ENCODE data around the gene DLGAP3. TPM values are rescaled to one million over a fixed set of nuclear protein-coding genes. Genes with fewer than 3 reads are reported as not detected.
"Not testable (repeated sequence)": the region's sequence is repeated elsewhere in the genome, so short reads cannot be mapped to it uniquely, and the experiment has no call there.

Gene DLGAP3
- total RNA-seq, 1 donor from 2014 or later, result 0.48 TPM

DNA sequence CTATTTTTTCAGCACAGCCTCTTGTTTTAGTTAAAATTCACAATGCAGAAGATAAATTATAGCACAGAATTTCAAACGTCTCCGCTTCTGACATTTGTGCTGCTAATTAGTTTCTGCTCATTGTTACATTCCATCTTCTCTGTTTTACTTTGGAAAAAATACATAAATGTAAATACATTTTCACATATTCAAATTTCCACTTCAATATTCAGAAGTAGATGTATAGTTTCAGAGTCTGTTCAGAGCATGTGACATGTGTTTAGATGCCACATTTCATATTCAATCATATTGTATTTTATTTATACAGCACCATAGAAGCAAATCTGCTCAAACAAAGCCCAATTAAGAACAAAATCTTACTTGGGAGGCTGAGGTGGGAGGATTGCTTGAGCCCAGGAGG, 36.1 kb upstream of the DLGAP3 start:
- Mint-ChIP-seq H3K4me1 (ENCODE audit: low read depth) (no peaks in the 10 kb centered on the region), H3K4me3 (ENCODE audit: low read depth) (no peak overlapping the region), H3K36me3 (ENCODE audit: low read depth) (no peaks in the 10 kb centered on the region), H3K27ac (no peak overlapping the region), H3K9me3 (peaks cover 4% of the 10 kb centered on the region), H3K27me3 (ENCODE audit: low read depth) (peaks cover 14% of the 10 kb centered on the region)
- DNase-seq (ENCODE audit: low spot score), result no peak
- intact Hi-C loops (cut with micrococcal nuclease), result no loop called here

DNA sequence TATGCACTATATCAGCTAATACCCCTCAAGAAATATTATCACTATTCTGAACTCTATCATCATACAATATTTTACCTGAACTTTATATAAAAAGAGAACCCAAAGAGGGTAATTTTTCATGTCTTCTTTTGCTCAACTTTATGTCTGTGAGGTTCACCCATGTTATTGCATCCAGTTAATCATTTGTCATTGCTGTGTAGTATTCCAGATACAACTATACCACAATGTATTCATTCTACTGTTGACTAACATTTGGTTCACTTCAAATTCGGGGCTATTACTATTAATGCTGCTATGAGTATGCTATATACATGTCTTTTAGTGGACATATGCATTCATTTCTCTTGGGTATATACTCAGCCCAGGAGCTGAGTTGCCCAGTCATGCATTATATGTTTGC, 21.0 kb upstream of the DLGAP3 start:
- intact Hi-C loops (cut with micrococcal nuclease), result no loop called here
- no peaks in the 10 kb centered on the region for H3K36me3 Mint-ChIP-seq (ENCODE audit: low read depth)
- no peak for DNase-seq (ENCODE audit: low spot score)
- H3K4me3 Mint-ChIP-seq (ENCODE audit: low read depth), result no peak overlapping the region
- H3K9me3 Mint-ChIP-seq, result no peaks in the 10 kb centered on the region
- peaks cover 5% of the 10 kb centered on the region for H3K27me3 Mint-ChIP-seq (ENCODE audit: low read depth)
- H3K27ac Mint-ChIP-seq, result no peak overlapping the region
- H3K4me1 Mint-ChIP-seq (ENCODE audit: low read depth), result no peaks in the 10 kb centered on the region

DNA sequence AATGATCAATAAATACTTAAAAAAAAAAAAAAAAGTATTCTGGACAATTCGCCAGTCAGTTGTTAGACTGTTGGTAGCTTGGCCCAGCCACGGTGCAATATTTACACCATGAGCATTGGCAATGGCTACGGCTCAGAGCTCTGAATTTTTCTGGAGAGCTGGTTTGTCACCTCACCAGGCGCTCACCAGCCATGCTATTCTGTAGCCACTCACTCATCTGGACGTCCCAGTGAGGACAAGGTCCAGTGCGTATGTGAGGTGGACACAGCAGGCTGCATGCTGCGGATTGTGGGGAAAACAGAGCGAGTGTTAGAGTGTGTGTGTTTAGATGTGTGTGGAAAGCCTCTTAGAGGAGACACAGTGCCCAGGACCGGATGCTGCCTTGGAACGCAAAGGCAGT, 19.3 kb upstream of the DLGAP3 start:
- H3K9me3 Mint-ChIP-seq; H3K27ac Mint-ChIP-seq; H3K4me1 Mint-ChIP-seq (ENCODE audit: low read depth); H3K36me3 Mint-ChIP-seq (ENCODE audit: low read depth); DNase-seq (ENCODE audit: low spot score); intact Hi-C loops (cut with micrococcal nuclease); H3K4me3 Mint-ChIP-seq (ENCODE audit: low read depth); H3K27me3 Mint-ChIP-seq (ENCODE audit: low read depth): not testable (repeated sequence)

GRCh38 chr1:34947641-34948314, 18.3 kb upstream of the DLGAP3 start:
- peaks cover 13% of the 10 kb centered on the region for H3K27me3 Mint-ChIP-seq (ENCODE audit: low read depth)
- H3K9me3 Mint-ChIP-seq; H3K27ac Mint-ChIP-seq; H3K4me1 Mint-ChIP-seq (ENCODE audit: low read depth); H3K36me3 Mint-ChIP-seq (ENCODE audit: low read depth); H3K4me3 Mint-ChIP-seq (ENCODE audit: low read depth); DNase-seq (ENCODE audit: low spot score); intact Hi-C loops (cut with micrococcal nuclease): not testable (repeated sequence)

- Mint-ChIP-seq H3K4me3 (ENCODE audit: low read depth) (no peak overlapping the region), H3K9me3 (no peaks in the 10 kb centered on the region), H3K4me1 (ENCODE audit: low read depth) (no peaks in the 10 kb centered on the region), H3K36me3 (ENCODE audit: low read depth) (no peaks in the 10 kb centered on the region), H3K27ac (no peak overlapping the region), H3K27me3 (ENCODE audit: low read depth) (peaks cover 19% of the 10 kb centered on the region)
- DNase-seq (ENCODE audit: low spot score), result no peak
- intact Hi-C loops (cut with micrococcal nuclease), result no loop called here
Measured at GRCh38 chr1:34946211-34946610, 16.8 kb upstream of the DLGAP3 start.

DNA sequence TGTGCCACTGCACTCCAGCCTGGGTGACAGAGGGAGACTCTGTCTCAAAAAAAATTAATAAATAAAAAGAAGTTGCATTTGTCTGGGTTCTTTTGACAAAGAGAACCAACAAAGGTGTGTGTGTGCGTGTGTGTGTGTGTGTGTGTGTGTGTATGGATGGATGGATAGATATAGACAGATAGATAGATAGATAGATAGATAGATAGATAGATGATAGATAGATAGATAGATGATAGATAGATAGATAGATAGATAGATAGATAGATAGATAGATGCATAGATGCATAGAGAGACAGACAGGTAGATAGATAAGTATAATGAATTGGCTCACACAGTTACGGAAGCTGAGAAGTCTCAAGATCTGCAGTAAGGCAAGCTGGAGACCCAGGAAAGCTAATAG, 12.3 kb upstream of the DLGAP3 start:
- intact Hi-C loops (cut with micrococcal nuclease); H3K9me3 Mint-ChIP-seq; H3K36me3 Mint-ChIP-seq (ENCODE audit: low read depth); H3K27ac Mint-ChIP-seq; H3K4me1 Mint-ChIP-seq (ENCODE audit: low read depth); H3K4me3 Mint-ChIP-seq (ENCODE audit: low read depth); DNase-seq (ENCODE audit: low spot score): not testable (repeated sequence)
- peaks cover 34% of the 10 kb centered on the region for H3K27me3 Mint-ChIP-seq (ENCODE audit: low read depth)

GRCh38 chr1:34930702-34931071, 1.2 kb upstream of the DLGAP3 start:
- Mint-ChIP-seq H3K27me3 (ENCODE audit: low read depth) (peaks cover 74% of the 10 kb centered on the region), H3K36me3 (ENCODE audit: low read depth) (peaks cover 5% of the 10 kb centered on the region), H3K4me1 (ENCODE audit: low read depth) (peaks cover 6% of the 10 kb centered on the region), H3K4me3 (ENCODE audit: low read depth) (no peak overlapping the region), H3K27ac (no peak overlapping the region), H3K9me3 (no peaks in the 10 kb centered on the region)
- intact Hi-C loops (cut with micrococcal nuclease), result no loop called here
- no peak for DNase-seq (ENCODE audit: low spot score)

- peaks cover 6% of the 10 kb centered on the region for H3K4me1 Mint-ChIP-seq (ENCODE audit: low read depth)
- H3K36me3 Mint-ChIP-seq (ENCODE audit: low read depth), result peaks cover 5% of the 10 kb centered on the region
- no peak overlapping the region for H3K27ac Mint-ChIP-seq
- no peak for DNase-seq (ENCODE audit: low spot score)
- no peaks in the 10 kb centered on the region for H3K9me3 Mint-ChIP-seq
- H3K27me3 Mint-ChIP-seq (ENCODE audit: low read depth), result peaks cover 73% of the 10 kb centered on the region
- H3K4me3 Mint-ChIP-seq (ENCODE audit: low read depth), result no peak overlapping the region
- intact Hi-C loops (cut with micrococcal nuclease), result no loop called here
Measured at GRCh38 chr1:34929853-34930701, 627 bp upstream of the DLGAP3 start.

GRCh38 chr1:34928699-34929496, 552 bp downstream of the DLGAP3 start:
- Mint-ChIP-seq H3K4me3 (ENCODE audit: low read depth) (peak overlapping the region; percentile 74), H3K27me3 (ENCODE audit: low read depth) (peaks cover 73% of the 10 kb centered on the region), H3K4me1 (ENCODE audit: low read depth) (peaks cover 6% of the 10 kb centered on the region), H3K9me3 (no peaks in the 10 kb centered on the region), H3K36me3 (ENCODE audit: low read depth) (peaks cover 5% of the 10 kb centered on the region), H3K27ac (peak overlapping the region; percentile 20)
- no peak for DNase-seq (ENCODE audit: low spot score)
- intact Hi-C loops (cut with micrococcal nuclease), result no loop called here

GRCh38 chr1:34928066-34928696, 1.3 kb downstream of the DLGAP3 start:
- Mint-ChIP-seq H3K9me3 (no peaks in the 10 kb centered on the region), H3K36me3 (ENCODE audit: low read depth) (peaks cover 5% of the 10 kb centered on the region), H3K27me3 (ENCODE audit: low read depth) (peaks cover 72% of the 10 kb centered on the region), H3K4me1 (ENCODE audit: low read depth) (peaks cover 6% of the 10 kb centered on the region), H3K4me3 (ENCODE audit: low read depth) (peak overlapping the region; percentile 74), H3K27ac (no peak overlapping the region)
- intact Hi-C loops (cut with micrococcal nuclease), result no loop called here
- DNase-seq (ENCODE audit: low spot score), result no peak

- Mint-ChIP-seq H3K36me3 (ENCODE audit: low read depth) (peaks cover 5% of the 10 kb centered on the region), H3K27ac (no peak overlapping the region), H3K4me1 (ENCODE audit: low read depth) (peaks cover 6% of the 10 kb centered on the region), H3K4me3 (ENCODE audit: low read depth) (no peak overlapping the region), H3K27me3 (ENCODE audit: low read depth) (peaks cover 69% of the 10 kb centered on the region), H3K9me3 (no peaks in the 10 kb centered on the region)
- intact Hi-C loops (cut with micrococcal nuclease), result no loop called here
- DNase-seq (ENCODE audit: low spot score), result no peak
Measured at GRCh38 chr1:34927316-34927715, 2.1 kb downstream of the DLGAP3 start.

DNA sequence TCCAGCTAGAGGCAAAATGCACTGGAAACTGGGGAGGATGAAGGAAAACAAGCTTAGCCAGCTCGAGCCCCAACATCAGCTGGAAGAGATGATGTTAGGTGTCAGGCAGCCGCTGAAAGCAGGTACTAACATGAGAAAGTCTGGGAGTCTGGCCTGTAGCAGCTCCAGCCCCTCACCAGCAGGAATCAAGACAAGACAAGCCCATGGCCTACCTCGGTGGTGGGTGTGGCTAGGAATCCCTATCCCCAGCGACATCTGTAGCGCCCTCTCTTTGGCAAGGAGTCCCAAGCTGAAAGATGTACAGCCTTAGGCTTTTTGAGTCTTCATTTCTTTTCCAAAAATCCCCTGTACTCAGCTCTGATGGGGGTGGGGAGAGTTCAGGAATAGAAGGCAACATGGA, 2.6 kb downstream of the DLGAP3 start:
- DNase-seq (ENCODE audit: low spot score), result no peak
- Mint-ChIP-seq H3K27ac (no peak overlapping the region), H3K9me3 (no peaks in the 10 kb centered on the region), H3K36me3 (ENCODE audit: low read depth) (peaks cover 5% of the 10 kb centered on the region), H3K4me3 (ENCODE audit: low read depth) (no peak overlapping the region), H3K4me1 (ENCODE audit: low read depth) (peaks cover 6% of the 10 kb centered on the region), H3K27me3 (ENCODE audit: low read depth) (peaks cover 65% of the 10 kb centered on the region)
- intact Hi-C loops (cut with micrococcal nuclease), result no loop called here

Data from activated T-helper 2 cell treated with anti-CD3 and anti-CD28 coated beads, Interferon-gamma antibody, Interleukin-2, Interleukin-4, amounts not matched to agents 10 μg/mL and 5 μg/mL and 100 μg/mL, durations not matched to agents 14 hours and 24 hours and 36 hours (primary cell).